Naive B cell (primary cell): ENCODE measurements around the gene LRRC32. TPM values are rescaled to one million over a fixed set of nuclear protein-coding genes. Genes with fewer than 3 reads are reported as not detected.

ENCODE experiments used
- ATAC-seq, 2 donors: fragments of 150-1000 bp; cut with Tn5 transposase; 2 replicates each; pipeline ENCODE4 v1.10.0; 2021; ENCODE audit warnings: low read depth in 2 of 2, mild to moderate bottlenecking in 2 of 2, moderate library complexity in 2 of 2
- DNase-seq: peaks from one replicate; pipeline ENCODE4 v3.0.0; 2022
- H3K27ac Mint-ChIP-seq, 6 donors: one replicate each; pipeline ENCODE4 v1.8.0; 2020 to 2022; ENCODE audit warnings: mild to moderate bottlenecking in 6 of 6, mixed read lengths in 6 of 6, moderate library complexity in 5 of 6, inconsistent platforms in 2 of 6
- H3K27me3 Mint-ChIP-seq, 3 donors: one replicate each; pipeline ENCODE4 v1.8.0; 2021 to 2022; ENCODE audit warnings: mixed read lengths in 3 of 3, mild to moderate bottlenecking in 1 of 3
- H3K36me3 Mint-ChIP-seq, 2 donors: one replicate each; pipeline ENCODE4 v1.8.0; 2020 to 2022; ENCODE audit warnings: mixed read lengths in 2 of 2, inconsistent platforms in 1 of 2, mild to moderate bottlenecking in 1 of 2
- H3K4me1 Mint-ChIP-seq, 3 donors: one replicate each; pipeline ENCODE4 v1.8.0; 2020 to 2022; ENCODE audit warnings: mixed read lengths in 3 of 3, inconsistent platforms in 1 of 3, mild to moderate bottlenecking in 1 of 3, moderate library complexity in 1 of 3
- H3K4me3 Mint-ChIP-seq, 8 donors: one replicate each; pipeline ENCODE4 v1.8.0; 2020 to 2022; ENCODE audit warnings: mild to moderate bottlenecking in 8 of 8, mixed read lengths in 8 of 8, moderate library complexity in 8 of 8, inconsistent platforms in 2 of 8
- H3K9me3 Mint-ChIP-seq, 7 donors: one replicate each; pipeline ENCODE4 v1.8.0; 2020 to 2022; ENCODE audit warnings: mixed read lengths in 7 of 7, mild to moderate bottlenecking in 5 of 7, inconsistent platforms in 2 of 7, moderate library complexity in 1 of 7
- polyA plus RNA-seq, 6 donors: library from polyadenylated mRNA; unstranded; fragments of 300-500 nt; fragmentation: Illumina TruSeq; gene quantifications; one replicate each; pipeline ENCODE4 v1.2.3, GENCODE V29; 2021; ENCODE audit warnings: low read depth in 6 of 6

The LRRC32 gene
- polyA plus RNA-seq, 6 donors from 2014 or later = 0.13 to 1.9 TPM; not detected in 4

DNA sequence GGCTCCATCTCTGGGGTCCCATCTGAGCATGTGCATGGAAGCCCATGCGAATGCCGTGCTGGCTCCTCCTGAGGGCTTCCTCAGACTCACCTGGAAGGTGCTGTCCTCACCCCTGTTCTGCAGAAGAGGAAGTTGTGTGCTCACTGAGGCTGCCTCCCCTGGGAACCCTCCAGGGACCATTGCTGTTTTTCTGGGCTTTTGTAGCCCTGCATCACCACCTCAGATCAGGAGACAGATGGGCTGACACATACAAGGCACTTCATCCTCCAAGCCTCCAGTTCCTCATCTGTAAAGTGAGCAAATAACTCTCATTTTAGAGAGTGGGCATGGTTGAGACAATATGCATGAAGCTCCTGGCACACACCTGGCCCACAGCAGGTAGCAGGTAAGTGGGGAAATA is 12.1 kb upstream of the LRRC32 start:
- Mint-ChIP-seq H3K27me3 (peaks cover 63 to 68% (median 64%) of the 10 kb centered on the region in 3 donors), H3K27ac (peak overlapping the region in 1 of 6 donors; percentile 61), H3K9me3 (peaks cover 0 to 1% (median 0%) of the 10 kb centered on the region in 7 donors), H3K36me3 (no peaks in the 10 kb centered on the region), H3K4me1 (peaks cover 42 to 61% (median 59%) of the 10 kb centered on the region in 3 donors), H3K4me3 (no peak overlapping the region)
- DNase-seq (no peak), ATAC-seq (peak in 1 of 2 donors; percentile 13)

DNA sequence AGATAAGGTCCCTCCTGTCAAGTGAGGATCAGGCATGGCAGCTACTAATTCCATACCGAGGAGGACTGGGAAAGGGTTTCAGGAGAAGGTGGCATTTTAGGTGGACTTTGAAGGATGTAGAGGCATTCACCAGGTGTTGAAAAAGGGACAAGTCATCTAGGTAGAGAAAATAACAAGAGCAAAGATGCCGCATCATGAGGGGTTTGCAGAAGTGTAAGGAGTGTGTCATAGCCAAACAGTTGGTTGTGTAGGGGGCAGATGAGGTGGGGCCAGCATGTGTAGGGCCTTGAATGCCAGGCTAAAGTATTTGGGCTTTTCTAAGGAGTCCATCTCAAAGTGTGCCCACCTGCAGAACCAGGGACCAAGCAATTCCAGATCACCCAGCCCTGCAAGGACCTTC is 11.6 kb upstream of the LRRC32 start:
- Mint-ChIP-seq H3K27me3 (peaks cover 62 to 69% (median 68%) of the 10 kb centered on the region in 3 donors), H3K4me1 (peaks cover 43 to 58% (median 57%) of the 10 kb centered on the region in 3 donors), H3K27ac (no peak overlapping the region), H3K4me3 (no peak overlapping the region), H3K9me3 (peaks cover 0 to 1% (median 0%) of the 10 kb centered on the region in 7 donors), H3K36me3 (no peaks in the 10 kb centered on the region)
- ATAC-seq = no peak
- no peak for DNase-seq

DNA sequence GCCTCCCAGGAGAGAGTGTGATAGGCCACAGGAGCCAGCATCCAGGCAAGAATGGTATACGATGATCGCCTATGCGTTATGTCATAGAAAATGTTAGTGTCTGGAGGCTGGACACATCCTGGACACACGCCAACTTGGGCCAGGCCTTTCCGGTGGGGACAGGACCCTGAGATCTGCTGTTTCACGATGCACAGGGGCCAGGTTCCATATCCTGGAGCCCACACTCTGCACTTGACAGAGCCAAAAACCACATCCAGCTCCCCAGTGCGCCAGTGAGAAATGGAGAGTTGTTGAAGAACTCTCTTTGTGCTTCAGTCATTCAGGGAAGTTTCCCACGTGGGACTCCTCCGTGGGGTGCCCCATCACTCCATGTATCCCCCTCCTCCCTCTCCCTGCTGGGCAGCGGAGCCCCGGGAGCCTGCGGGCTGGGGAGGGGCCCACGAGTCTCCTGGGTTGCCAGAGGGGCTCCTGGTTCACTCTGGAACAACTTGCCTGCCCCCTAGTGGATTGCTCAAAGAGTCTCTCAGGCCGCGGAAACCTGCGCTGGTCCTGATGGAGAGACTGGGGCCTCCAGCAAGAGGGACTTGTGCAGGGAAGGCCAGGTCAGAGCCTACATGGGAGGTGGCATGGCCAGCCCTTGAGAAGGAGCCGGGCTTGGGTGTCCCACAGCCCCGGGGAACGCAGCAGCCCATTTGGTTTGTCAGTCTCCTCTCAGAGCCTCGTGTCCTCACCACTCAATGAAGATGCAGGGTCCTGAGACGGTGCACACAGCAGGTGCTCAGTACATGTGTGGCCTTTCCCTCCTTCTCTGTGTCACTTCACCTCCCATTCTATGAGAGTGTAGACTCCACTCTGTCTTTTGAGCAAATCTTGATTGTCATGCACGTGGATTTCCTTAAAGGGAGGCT is 10.2 kb upstream of the LRRC32 start:
- Mint-ChIP-seq H3K4me1 (peaks cover 43 to 57% (median 55%) of the 10 kb centered on the region in 3 donors), H3K4me3 (peak overlapping the region in 1 of 8 donors; percentile 1), H3K27me3 (peaks cover 63 to 81% (median 75%) of the 10 kb centered on the region in 3 donors), H3K9me3 (peaks cover 0 to 1% (median 0%) of the 10 kb centered on the region in 7 donors), H3K27ac (peak overlapping the region in 5 of 6 donors; percentile 5 to 72 (median 40)), H3K36me3 (no peaks in the 10 kb centered on the region)
- ATAC-seq = peak; percentile 79 to 81
- DNase-seq = peak; percentile 78

DNA sequence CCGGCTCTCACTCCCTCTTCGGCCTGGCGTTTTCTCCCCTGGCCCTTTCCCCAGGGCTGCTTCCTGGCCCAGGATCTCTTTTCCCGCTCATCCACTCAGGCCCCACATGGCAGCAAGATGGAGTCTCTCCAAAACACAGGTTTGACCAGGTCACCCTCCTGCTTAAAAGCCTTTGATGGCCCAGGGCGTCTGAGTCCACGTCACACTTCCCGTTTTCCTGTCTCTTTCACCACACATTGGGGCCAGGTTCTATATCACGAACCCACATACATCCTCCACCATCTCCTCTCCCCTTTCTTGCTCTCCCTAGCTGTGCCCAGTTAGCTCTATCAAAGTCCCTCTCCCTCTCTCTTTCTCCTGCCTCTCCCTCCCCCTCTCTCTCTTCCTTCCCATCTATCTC is 7.8 kb upstream of the LRRC32 start:
- peak overlapping the region in 2 of 8 donors; percentile 34 to 71 for H3K4me3 Mint-ChIP-seq
- no peak for ATAC-seq
- H3K4me1 Mint-ChIP-seq = peaks cover 45 to 61% (median 54%) of the 10 kb centered on the region in 3 donors
- H3K27ac Mint-ChIP-seq = peak overlapping the region; percentile 2 to 92 (median 52)
- H3K36me3 Mint-ChIP-seq = no peaks in the 10 kb centered on the region
- peaks cover 0 to 1% (median 0%) of the 10 kb centered on the region in 7 donors for H3K9me3 Mint-ChIP-seq
- DNase-seq = no peak
- H3K27me3 Mint-ChIP-seq = peaks cover 44 to 70% (median 60%) of the 10 kb centered on the region in 3 donors

DNA sequence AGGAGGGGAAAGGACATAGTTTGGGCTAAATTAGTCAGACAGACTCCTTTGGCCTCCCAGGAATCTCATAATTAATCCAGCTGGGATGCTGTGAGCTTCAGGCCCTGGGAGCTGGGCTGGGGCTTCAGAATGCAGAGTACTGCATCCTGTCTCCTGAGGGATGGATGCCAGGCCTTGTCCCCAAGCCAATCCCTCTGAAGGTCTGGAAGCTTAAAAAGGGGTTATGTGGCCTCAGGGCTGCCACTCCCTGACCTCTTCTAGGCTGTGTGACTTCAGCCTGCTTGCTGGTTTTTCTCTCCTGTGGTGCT is 6.9 kb upstream of the LRRC32 start:
- Mint-ChIP-seq H3K27ac (peak overlapping the region in 2 of 6 donors; percentile 17 to 88), H3K36me3 (no peaks in the 10 kb centered on the region), H3K4me3 (no peak overlapping the region), H3K27me3 (peaks cover 41 to 62% (median 58%) of the 10 kb centered on the region in 3 donors), H3K9me3 (peaks cover 0 to 1% (median 0%) of the 10 kb centered on the region in 7 donors), H3K4me1 (peaks cover 46 to 61% (median 55%) of the 10 kb centered on the region in 3 donors)
- ATAC-seq (no peak), DNase-seq (no peak)

DNA sequence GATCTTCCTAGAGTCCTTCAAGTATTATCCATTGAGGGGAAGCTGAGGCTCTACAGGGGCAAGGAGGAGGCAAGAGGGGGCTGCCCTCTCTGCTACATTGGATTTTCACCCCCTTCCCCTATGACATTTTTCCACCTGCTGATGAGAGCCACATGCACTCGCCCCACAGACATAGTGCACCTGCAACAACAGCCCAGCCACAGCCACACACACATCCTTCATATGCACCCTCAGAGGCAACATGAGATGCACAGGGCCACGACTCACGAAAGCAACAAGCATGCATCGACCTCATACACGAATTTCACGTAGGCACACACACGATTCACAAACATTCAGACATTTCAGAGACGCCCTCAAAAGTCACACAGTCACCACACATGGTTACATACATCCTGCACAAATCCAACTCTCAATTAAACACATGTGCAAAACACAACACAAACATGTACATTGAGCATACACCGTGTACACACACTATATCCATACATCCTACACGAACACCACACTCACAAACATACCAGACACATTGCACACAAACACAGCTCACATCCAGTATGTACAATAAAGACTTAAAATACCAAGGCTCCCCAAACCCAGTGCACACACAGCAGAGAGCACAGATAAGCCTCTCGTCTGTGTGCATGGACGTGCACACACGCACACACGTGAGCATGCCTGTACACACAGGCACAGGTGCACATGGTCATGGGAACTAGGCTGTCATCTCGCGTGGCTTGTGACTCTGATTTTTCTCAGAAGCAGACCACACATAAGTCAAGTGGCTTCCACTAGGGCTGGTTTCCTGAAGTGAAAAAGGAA is 6.3 kb upstream of the LRRC32 start:
- Mint-ChIP-seq H3K4me3 (no peak overlapping the region), H3K27me3 (peaks cover 38 to 60% (median 57%) of the 10 kb centered on the region in 3 donors), H3K36me3 (no peaks in the 10 kb centered on the region), H3K27ac (peak overlapping the region in 4 of 6 donors; percentile 3 to 86 (median 28)), H3K9me3 (peaks cover 0 to 1% (median 0%) of the 10 kb centered on the region in 7 donors), H3K4me1 (peaks cover 48 to 67% (median 61%) of the 10 kb centered on the region in 3 donors)
- no peak for ATAC-seq
- no peak for DNase-seq

DNA sequence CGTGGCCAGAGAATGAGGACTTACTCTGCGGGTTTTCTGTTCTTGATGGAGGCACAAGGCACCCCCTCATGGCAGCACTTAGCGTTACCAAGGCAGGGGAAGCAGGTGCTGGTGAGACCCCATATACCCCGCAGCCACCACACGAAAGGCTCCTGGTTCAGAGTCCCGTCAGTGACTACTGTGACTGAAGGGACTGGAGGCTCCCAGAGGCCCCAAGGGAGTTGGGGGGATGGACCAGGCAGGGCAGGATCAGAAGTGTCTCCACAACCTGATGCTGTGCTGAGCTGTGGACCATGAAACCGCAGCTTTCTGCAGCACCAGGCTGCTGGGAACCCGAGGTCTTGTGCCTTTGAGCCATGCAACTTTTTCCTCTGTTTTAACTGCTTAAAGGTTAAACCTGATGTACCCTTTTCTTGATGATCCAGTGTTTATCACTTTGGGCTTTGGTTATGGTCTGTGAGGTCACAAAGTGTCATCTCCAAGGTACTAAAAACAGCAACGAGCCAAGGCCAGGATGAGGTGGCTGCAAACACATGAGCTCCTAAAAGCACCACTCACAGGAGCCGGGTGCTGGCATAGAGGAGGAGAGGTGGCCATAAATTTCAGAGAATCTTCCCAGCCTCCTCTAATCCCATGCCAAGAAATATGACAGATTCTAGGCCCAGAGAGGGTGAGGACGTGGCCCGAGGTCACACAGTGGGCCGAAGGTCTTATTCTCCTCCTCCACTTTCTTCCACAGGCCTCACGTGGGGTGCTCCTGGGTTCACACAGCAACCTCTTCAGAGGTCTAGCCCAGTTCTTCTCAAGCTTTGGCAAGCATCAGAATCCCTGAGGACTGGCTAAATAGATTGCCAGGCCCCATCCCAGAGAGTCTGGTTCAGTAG is 4.2 kb upstream of the LRRC32 start:
- H3K9me3 Mint-ChIP-seq = no peaks in the 10 kb centered on the region
- DNase-seq = peak; percentile 56
- H3K4me1 Mint-ChIP-seq = peaks cover 56 to 76% (median 65%) of the 10 kb centered on the region in 3 donors
- peak overlapping the region in 2 of 8 donors; percentile 20 to 50 for H3K4me3 Mint-ChIP-seq
- peaks cover 33 to 47% (median 45%) of the 10 kb centered on the region in 3 donors for H3K27me3 Mint-ChIP-seq
- no peaks in the 10 kb centered on the region for H3K36me3 Mint-ChIP-seq
- ATAC-seq = peak; percentile 2 to 7
- peak overlapping the region in 5 of 6 donors; percentile 16 to 93 (median 27) for H3K27ac Mint-ChIP-seq

DNA sequence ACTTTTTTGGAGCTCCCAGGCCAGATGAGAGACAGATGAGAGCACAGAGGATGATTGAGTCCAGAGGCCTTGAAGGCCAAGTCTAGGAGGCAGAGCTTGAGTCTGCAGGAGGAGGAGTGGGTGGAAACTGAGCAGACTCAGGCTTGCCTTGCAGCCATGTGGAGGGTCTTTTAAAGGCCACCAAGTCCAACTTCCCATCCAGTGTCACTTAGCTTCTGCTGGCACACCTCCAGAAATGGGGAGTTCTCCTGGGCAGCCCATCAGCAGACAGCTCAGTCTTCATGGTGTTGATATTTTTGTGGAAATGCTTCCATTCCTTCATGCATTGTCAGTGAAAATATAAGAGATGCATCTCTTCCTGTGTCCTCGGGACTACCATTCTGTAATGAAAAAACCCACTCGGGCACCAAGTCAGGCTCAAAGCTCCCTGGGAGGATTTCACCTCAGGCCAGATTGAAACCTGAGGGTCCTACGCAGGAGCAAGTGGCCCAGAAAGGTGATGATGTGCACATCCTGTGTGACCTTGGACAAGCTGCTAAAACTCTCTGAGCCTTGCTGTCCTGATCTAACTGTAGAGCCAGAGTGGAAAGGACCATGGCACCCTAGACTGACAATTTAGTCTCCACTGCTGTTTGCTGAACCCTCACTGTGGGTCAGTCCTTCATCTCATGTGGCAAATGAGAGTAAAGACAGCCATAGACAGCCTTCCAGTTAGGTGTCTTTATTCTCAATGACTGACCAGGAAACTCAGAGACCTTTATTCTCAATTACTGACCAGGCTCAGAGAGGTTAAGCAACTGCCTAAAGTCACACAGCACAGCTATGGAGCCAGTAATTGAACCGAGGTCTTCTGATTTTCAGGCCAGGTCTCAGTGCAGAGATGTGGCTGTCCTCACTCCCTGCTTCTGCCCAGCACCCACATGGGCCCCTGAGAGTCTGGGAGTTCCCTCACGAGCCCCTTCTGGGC is 2.9 kb upstream of the LRRC32 start:
- DNase-seq (no peak), ATAC-seq (no peak)
- Mint-ChIP-seq H3K9me3 (no peaks in the 10 kb centered on the region), H3K27me3 (peaks cover 35 to 47% (median 45%) of the 10 kb centered on the region in 3 donors), H3K27ac (peak overlapping the region; percentile 93 to 99 (median 98)), H3K36me3 (no peaks in the 10 kb centered on the region), H3K4me3 (peak overlapping the region; percentile 36 to 93 (median 84)), H3K4me1 (peaks cover 60 to 79% (median 71%) of the 10 kb centered on the region in 3 donors)

DNA sequence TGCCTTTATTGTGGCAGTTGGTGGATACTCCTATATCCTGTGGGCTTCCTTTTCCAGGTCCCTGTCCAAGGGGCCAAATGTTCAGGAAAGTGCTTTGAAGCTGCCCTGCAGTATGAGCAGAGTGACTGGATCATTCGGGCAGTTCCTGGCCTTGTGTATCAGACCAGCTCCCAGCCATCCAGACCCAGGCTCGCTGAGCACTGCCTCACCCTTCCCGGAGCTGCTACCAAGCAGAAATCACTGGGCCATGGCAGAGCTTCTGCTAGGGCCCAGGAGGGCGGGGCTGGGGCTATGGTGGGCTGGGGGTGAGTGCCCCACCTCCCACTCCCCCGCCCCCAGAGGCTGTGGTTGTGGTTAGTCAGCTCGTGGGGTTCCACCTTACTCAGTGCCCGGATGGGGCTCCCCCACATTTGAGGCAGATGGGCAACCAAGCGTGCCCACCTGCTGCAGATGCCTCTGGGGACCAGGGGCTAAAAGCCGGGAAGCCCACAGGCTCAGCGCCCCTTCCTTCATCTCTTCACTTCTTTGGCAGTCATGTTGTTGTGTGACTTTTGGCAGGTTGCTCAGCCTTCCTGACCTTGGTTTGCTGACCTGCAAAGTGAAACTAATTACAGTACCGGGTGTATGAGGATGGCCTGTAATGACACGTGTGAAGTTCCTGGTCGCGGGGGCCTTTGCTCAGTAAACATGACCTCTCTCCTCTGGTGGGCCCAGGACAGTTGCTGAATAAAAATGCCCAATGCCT is 2.1 kb upstream of the LRRC32 start:
- peaks cover 60 to 79% (median 71%) of the 10 kb centered on the region in 3 donors for H3K4me1 Mint-ChIP-seq
- H3K27me3 Mint-ChIP-seq = peaks cover 28 to 47% (median 45%) of the 10 kb centered on the region in 3 donors

DNA sequence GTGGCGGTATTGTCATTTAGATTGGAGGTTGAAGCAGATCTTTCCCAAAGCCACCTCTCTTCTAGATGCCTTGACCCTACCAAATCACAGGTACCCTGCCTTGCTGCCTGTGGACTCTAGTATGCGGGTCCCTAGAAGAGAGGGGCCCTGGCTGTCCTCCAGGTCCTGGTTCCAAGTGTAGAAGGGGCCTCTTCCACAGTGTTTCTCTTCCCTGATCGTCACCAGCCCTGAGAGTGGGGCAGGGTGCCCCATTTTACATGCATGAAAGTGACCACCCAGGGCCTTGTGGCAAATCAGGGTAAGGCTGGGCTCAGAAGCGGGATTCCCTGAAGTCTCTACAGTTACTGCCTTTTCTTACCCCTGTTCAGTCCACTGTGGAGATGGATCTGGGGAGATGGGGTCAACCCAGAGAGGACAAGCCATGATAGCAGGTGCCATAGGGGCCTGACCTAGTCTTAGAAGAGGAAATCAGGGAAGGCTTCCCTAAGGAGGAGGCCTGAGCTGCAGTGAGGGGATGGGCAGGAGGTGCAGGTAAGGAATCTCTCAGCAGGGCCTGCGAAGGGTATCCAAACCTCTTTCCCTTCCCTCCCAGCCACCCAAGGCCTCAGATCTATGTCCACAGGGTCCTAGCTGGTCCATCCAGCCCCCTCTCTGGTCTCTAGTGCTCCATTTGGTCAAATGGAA is 1.2 kb upstream of the LRRC32 start:
- Mint-ChIP-seq H3K27ac (peak overlapping the region; percentile 93 to 99 (median 98)), H3K4me1 (peaks cover 65 to 85% (median 73%) of the 10 kb centered on the region in 3 donors)

More for the DNA sequence above, 2.1 kb upstream of the LRRC32 start:
- Mint-ChIP-seq H3K9me3 (no peaks in the 10 kb centered on the region), H3K4me3 (peak overlapping the region; percentile 36 to 93 (median 84)), H3K36me3 (no peaks in the 10 kb centered on the region), H3K27ac (peak overlapping the region; percentile 93 to 99 (median 98))
- ATAC-seq (peak; percentile 85 to 86), DNase-seq (peak; percentile 98)

More for the DNA sequence above, 1.2 kb upstream of the LRRC32 start:
- DNase-seq (no peak), ATAC-seq (no peak)
- H3K9me3 Mint-ChIP-seq = no peaks in the 10 kb centered on the region
- no peaks in the 10 kb centered on the region for H3K36me3 Mint-ChIP-seq
- H3K27me3 Mint-ChIP-seq = peaks cover 28 to 46% (median 43%) of the 10 kb centered on the region in 3 donors
- H3K4me3 Mint-ChIP-seq = peak overlapping the region; percentile 36 to 93 (median 84)
